Breast epithelium (tissue), 4 donors: ENCODE measurements around the gene ARHGAP10. TPM values are rescaled to one million over a fixed set of nuclear protein-coding genes. Genes with fewer than 3 reads are reported as not detected.

Source experiments
- DNase-seq, 2 donors: peaks; one replicate each; pipeline ENCODE4 v3.0.0-alpha.2; 2019; ENCODE audit warnings: low spot score in 2 of 2
- H3K27ac ChIP-seq, 2 donors: fragments of 200-600 bp; sonication (generic) in 1 of 2; one replicate each; pipeline ENCODE4 v1.5.1; 2016 to 2019; ENCODE audit warnings: mild to moderate bottlenecking in 1 of 2
- H3K27me3 ChIP-seq, 2 donors: fragments of 200-600 bp; sonication (generic) in 1 of 2; one replicate each; pipeline versions ENCODE4 v1.5.1 to v1.6.0; 2017 to 2019; ENCODE audit warnings: control low read depth in 1 of 2, mild to moderate bottlenecking in 1 of 2
- H3K36me3 ChIP-seq: fragments of 200-600 bp; one replicate; pipeline ENCODE4 v1.5.1; 2019
- H3K4me1 ChIP-seq, 2 donors: fragments of 200-600 bp; sonication (generic); one replicate each; pipeline ENCODE4 v1.5.1; 2016 to 2019; ENCODE audit warnings: control low read depth in 1 of 2
- H3K4me3 ChIP-seq, 3 donors: fragments of 200-600 bp; sonication (generic); 1 replicate in 2 of 3; 2 replicates in 1 of 3; pipeline ENCODE4 v1.5.1; 2016 to 2019; ENCODE audit warnings: mild to moderate bottlenecking in 3 of 3, moderate library complexity in 2 of 3
- H3K9me3 ChIP-seq, 2 donors: fragments of 200-600 bp; sonication (generic) in 1 of 2; one replicate each; pipeline ENCODE4 v1.5.1; 2016 to 2019; ENCODE audit warnings: control low read depth in 1 of 2
- CTCF ChIP-seq, 3 donors: fragments of 450-650 bp; IDR thresholded peaks; one replicate each; pipeline ENCODE4 v1.5.1; 2016 to 2017; ENCODE audit warnings: antibody characterized with exemption in 3 of 3, mild to moderate bottlenecking in 3 of 3, moderate library complexity in 3 of 3
- POLR2A ChIP-seq: fragments of 450-650 bp; IDR thresholded peaks from one replicate; pipeline ENCODE4 v1.6.1; 2016; ENCODE audit warnings: antibody characterized with exemption, mild to moderate bottlenecking, moderate library complexity
- POLR2AphosphoS5 ChIP-seq, 3 donors: sonication (generic); formaldehyde crosslinking; IDR thresholded peaks; one replicate each; pipeline ENCODE4 v1.6.1; 2017; ENCODE audit warnings: antibody characterized with exemption in 3 of 3
- intact Hi-C: fragments of 100-400 bp; cut with DNase I; formaldehyde crosslinking; loops from one replicate; pipeline ENCODE4 v1.15.1; 2023; ENCODE audit warnings: low total_unique reads
- total RNA-seq, 3 donors: library from RNA; depleted of rRNA; stranded (reverse); fragments of >200 nt; gene quantifications; one replicate each; pipeline ENCODE4 v1.1.0, GENCODE V29; 2016

ARHGAP10 gene
- total RNA-seq, 3 donors from 2014 or later = 49.5 to 138 (median 62.6) TPM

GRCh38 chr4:147965873-147966272, 234.0 kb downstream of the ARHGAP10 start:
- no peak for DNase-seq
- Histone ChIP-seq H3K4me1 (no peaks in the 10 kb centered on the region), H3K27me3 (no peaks in the 10 kb centered on the region), H3K27ac (no peak overlapping the region), H3K9me3 (no peaks in the 10 kb centered on the region), H3K4me3 (no peak overlapping the region), H3K36me3 (no peaks in the 10 kb centered on the region)
- TF ChIP-seq POLR2A (no peak), POLR2AphosphoS5 (IDR thresholded peaks at IDR 0.05) (no peak), CTCF (IDR thresholded peaks at IDR 0.05) (no peak)
- intact Hi-C loops = no loop called here

- TF ChIP-seq CTCF (IDR thresholded peaks at IDR 0.05) (no peak), POLR2A (no peak), POLR2AphosphoS5 (IDR thresholded peaks at IDR 0.05) (no peak)
- intact Hi-C loops = no loop called here
- H3K4me1 ChIP-seq = no peaks in the 10 kb centered on the region
- H3K27ac ChIP-seq = no peak overlapping the region
- no peaks in the 10 kb centered on the region for H3K27me3 ChIP-seq
- H3K9me3 ChIP-seq = no peaks in the 10 kb centered on the region
- H3K4me3 ChIP-seq = no peak overlapping the region
- no peak for DNase-seq
- H3K36me3 ChIP-seq = no peaks in the 10 kb centered on the region
Measured at GRCh38 chr4:147968641-147969040, 236.8 kb downstream of the ARHGAP10 start.

GRCh38 chr4:147969573-147970385, 237.9 kb downstream of the ARHGAP10 start:
- no peak for DNase-seq
- no peaks in the 10 kb centered on the region for H3K9me3 ChIP-seq
- no peaks in the 10 kb centered on the region for H3K27me3 ChIP-seq
- TF ChIP-seq CTCF (IDR thresholded peaks at IDR 0.05) = no peak
- TF ChIP-seq POLR2A = no peak
- no peak for TF ChIP-seq POLR2AphosphoS5 (IDR thresholded peaks at IDR 0.05)
- intact Hi-C loops = no loop called here
- H3K4me1 ChIP-seq = no peaks in the 10 kb centered on the region
- no peak overlapping the region for H3K27ac ChIP-seq
- no peak overlapping the region for H3K4me3 ChIP-seq
- H3K36me3 ChIP-seq = no peaks in the 10 kb centered on the region

- Histone ChIP-seq H3K9me3 (no peaks in the 10 kb centered on the region), H3K36me3 (no peaks in the 10 kb centered on the region), H3K4me3 (no peak overlapping the region), H3K4me1 (no peaks in the 10 kb centered on the region), H3K27ac (no peak overlapping the region), H3K27me3 (no peaks in the 10 kb centered on the region)
- TF ChIP-seq POLR2AphosphoS5 (IDR thresholded peaks at IDR 0.05) = no peak
- TF ChIP-seq POLR2A = no peak
- TF ChIP-seq CTCF (IDR thresholded peaks at IDR 0.05) = no peak
- intact Hi-C loops = no loop called here
- DNase-seq = no peak
Measured at GRCh38 chr4:147971116-147971515, 239.2 kb downstream of the ARHGAP10 start.

- H3K27ac ChIP-seq = no peak overlapping the region
- no peaks in the 10 kb centered on the region for H3K4me1 ChIP-seq
- H3K36me3 ChIP-seq = peaks cover 3% of the 10 kb centered on the region
- TF ChIP-seq CTCF (IDR thresholded peaks at IDR 0.05) = no peak
- no peak overlapping the region for H3K4me3 ChIP-seq
- peaks cover 6 to 11% of the 10 kb centered on the region in 2 donors for H3K9me3 ChIP-seq
- no peaks in the 10 kb centered on the region for H3K27me3 ChIP-seq
- no peak for DNase-seq
- intact Hi-C loops = no loop called here
Measured at GRCh38 chr4:147975325-147975724, 243.4 kb downstream of the ARHGAP10 start.
